Measurements from ENCODE around the gene RNF220. TPM values are rescaled to one million over a fixed set of nuclear protein-coding genes. Genes with fewer than 3 reads are reported as not detected.

RNF220 gene
- total RNA-seq, 1 donor = 53.2 TPM

- no peak overlapping the region for H2AFZ ChIP-seq (ENCODE audit: low read length)
- TF ChIP-seq, protein P1, sequence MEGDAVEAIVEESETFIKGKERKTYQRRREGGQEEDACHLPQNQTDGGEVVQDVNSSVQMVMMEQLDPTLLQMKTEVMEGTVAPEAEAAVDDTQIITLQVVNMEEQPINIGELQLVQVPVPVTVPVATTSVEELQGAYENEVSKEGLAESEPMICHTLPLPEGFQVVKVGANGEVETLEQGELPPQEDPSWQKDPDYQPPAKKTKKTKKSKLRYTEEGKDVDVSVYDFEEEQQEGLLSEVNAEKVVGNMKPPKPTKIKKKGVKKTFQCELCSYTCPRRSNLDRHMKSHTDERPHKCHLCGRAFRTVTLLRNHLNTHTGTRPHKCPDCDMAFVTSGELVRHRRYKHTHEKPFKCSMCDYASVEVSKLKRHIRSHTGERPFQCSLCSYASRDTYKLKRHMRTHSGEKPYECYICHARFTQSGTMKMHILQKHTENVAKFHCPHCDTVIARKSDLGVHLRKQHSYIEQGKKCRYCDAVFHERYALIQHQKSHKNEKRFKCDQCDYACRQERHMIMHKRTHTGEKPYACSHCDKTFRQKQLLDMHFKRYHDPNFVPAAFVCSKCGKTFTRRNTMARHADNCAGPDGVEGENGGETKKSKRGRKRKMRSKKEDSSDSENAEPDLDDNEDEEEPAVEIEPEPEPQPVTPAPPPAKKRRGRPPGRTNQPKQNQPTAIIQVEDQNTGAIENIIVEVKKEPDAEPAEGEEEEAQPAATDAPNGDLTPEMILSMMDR (IDR thresholded peaks at IDR 0.05; ENCODE audit: extremely low read depth, low read depth, low read length) = no peak
- no peaks in the 10 kb centered on the region for H3K4me1 ChIP-seq (ENCODE audit: insufficient read depth, low read length)
Observed at GRCh38 chr1:44693900-44694299, 288.8 kb downstream of the RNF220 start.

GRCh38 chr1:44694863-44695478 is 289.9 kb downstream of the RNF220 start:
- no peaks in the 10 kb centered on the region for H3K79me2 ChIP-seq (ENCODE audit: insufficient read depth, low read length)

More at GRCh38 chr1:44693900-44694299, 288.8 kb downstream of the RNF220 start:
- Histone ChIP-seq H3K9me3 (ENCODE audit: low read depth, low read length) (no peaks in the 10 kb centered on the region), H3K27ac (ENCODE audit: low read depth, low read length) (no peak overlapping the region), H3K79me2 (ENCODE audit: insufficient read depth, low read length) (no peaks in the 10 kb centered on the region), H3K36me3 (ENCODE audit: insufficient read depth, low read length) (no peaks in the 10 kb centered on the region), H3K4me2 (ENCODE audit: insufficient read depth, low read length) (no peak overlapping the region), H3K4me3 (ENCODE audit: insufficient read depth, low read length) (no peak overlapping the region), H4K20me1 (ENCODE audit: insufficient read depth, low read length) (no peaks in the 10 kb centered on the region), H3K27me3 (ENCODE audit: insufficient read depth, low read length) (no peaks in the 10 kb centered on the region)
- DNase-seq (ENCODE audit: insufficient read length, low spot score, missing footprints) = no peak

GRCh38 chr1:44695671-44696070 is 290.6 kb downstream of the RNF220 start:
- no peaks in the 10 kb centered on the region for H4K20me1 ChIP-seq (ENCODE audit: insufficient read depth, low read length)
- no peaks in the 10 kb centered on the region for H3K79me2 ChIP-seq (ENCODE audit: insufficient read depth, low read length)
- H3K4me2 ChIP-seq (ENCODE audit: insufficient read depth, low read length) = no peak overlapping the region
- DNase-seq (ENCODE audit: insufficient read length, low spot score, missing footprints) = no peak
- no peak overlapping the region for H2AFZ ChIP-seq (ENCODE audit: low read length)
- H3K36me3 ChIP-seq (ENCODE audit: insufficient read depth, low read length) = no peaks in the 10 kb centered on the region
- no peak overlapping the region for H3K4me3 ChIP-seq (ENCODE audit: insufficient read depth, low read length)
- no peaks in the 10 kb centered on the region for H3K4me1 ChIP-seq (ENCODE audit: insufficient read depth, low read length)
- no peaks in the 10 kb centered on the region for H3K27me3 ChIP-seq (ENCODE audit: insufficient read depth, low read length)
- TF ChIP-seq, protein P1 (IDR thresholded peaks at IDR 0.05; ENCODE audit: extremely low read depth, low read depth, low read length) = no peak
- H3K9me3 ChIP-seq (ENCODE audit: low read depth, low read length) = no peaks in the 10 kb centered on the region
- H3K27ac ChIP-seq (ENCODE audit: low read depth, low read length) = no peak overlapping the region

More at GRCh38 chr1:44694863-44695478, 289.9 kb downstream of the RNF220 start:
- DNase-seq (ENCODE audit: insufficient read length, low spot score, missing footprints) = no peak
- TF ChIP-seq, protein P1 (IDR thresholded peaks at IDR 0.05; ENCODE audit: extremely low read depth, low read depth, low read length) = no peak
- Histone ChIP-seq H3K4me3 (ENCODE audit: insufficient read depth, low read length) (no peak overlapping the region), H3K4me2 (ENCODE audit: insufficient read depth, low read length) (no peak overlapping the region), H3K36me3 (ENCODE audit: insufficient read depth, low read length) (no peaks in the 10 kb centered on the region), H3K27ac (ENCODE audit: low read depth, low read length) (no peak overlapping the region), H4K20me1 (ENCODE audit: insufficient read depth, low read length) (no peaks in the 10 kb centered on the region), H3K4me1 (ENCODE audit: insufficient read depth, low read length) (no peaks in the 10 kb centered on the region), H3K27me3 (ENCODE audit: insufficient read depth, low read length) (no peaks in the 10 kb centered on the region), H2AFZ (ENCODE audit: low read length) (no peak overlapping the region), H3K9me3 (ENCODE audit: low read depth, low read length) (no peaks in the 10 kb centered on the region)

GRCh38 chr1:44696101-44696500 is 291.0 kb downstream of the RNF220 start:
- H3K79me2 ChIP-seq (ENCODE audit: insufficient read depth, low read length) = no peaks in the 10 kb centered on the region
- no peak overlapping the region for H2AFZ ChIP-seq (ENCODE audit: low read length)
- no peak overlapping the region for H3K4me3 ChIP-seq (ENCODE audit: insufficient read depth, low read length)

More at GRCh38 chr1:44696101-44696500, 291.0 kb downstream of the RNF220 start:
- no peaks in the 10 kb centered on the region for H3K9me3 ChIP-seq (ENCODE audit: low read depth, low read length)
- no peak overlapping the region for H3K27ac ChIP-seq (ENCODE audit: low read depth, low read length)
- no peaks in the 10 kb centered on the region for H3K36me3 ChIP-seq (ENCODE audit: insufficient read depth, low read length)
- TF ChIP-seq, protein P1 (IDR thresholded peaks at IDR 0.05; ENCODE audit: extremely low read depth, low read depth, low read length) = no peak
- H3K4me1 ChIP-seq (ENCODE audit: insufficient read depth, low read length) = no peaks in the 10 kb centered on the region
- no peak for DNase-seq (ENCODE audit: insufficient read length, low spot score, missing footprints)
- no peak overlapping the region for H3K4me2 ChIP-seq (ENCODE audit: insufficient read depth, low read length)
- H3K27me3 ChIP-seq (ENCODE audit: insufficient read depth, low read length) = no peaks in the 10 kb centered on the region
- H4K20me1 ChIP-seq (ENCODE audit: insufficient read depth, low read length) = no peaks in the 10 kb centered on the region

All from osteoblast (primary cell).